Mammary epithelial cell (primary cell): Measurements from ENCODE around the gene MFSD1.

Source experiments
- EZH2 ChIP-seq: IDR thresholded peaks from 2 replicates; pipeline ENCODE4 v1.6.1; 2012; ENCODE audit warnings: low read length, inconsistent platforms, borderline replicate concordance
- TF ChIP-seq, protein P1 (sequence below), 2 donors: IDR thresholded peaks in 1 of 2; conservative IDR thresholded peaks in 1 of 2; 2 replicates each; pipeline ENCODE4 v1.5.1; 2011 to 2012; ENCODE audit warnings: inconsistent platforms in 2 of 2, low read length in 2 of 2, mild to moderate bottlenecking in 2 of 2, control low read depth in 1 of 2, low read depth in 1 of 2; ENCODE audit not compliant: insufficient read depth in 1 of 2; ENCODE audit errors: extremely low read depth in 1 of 2

DNA sequence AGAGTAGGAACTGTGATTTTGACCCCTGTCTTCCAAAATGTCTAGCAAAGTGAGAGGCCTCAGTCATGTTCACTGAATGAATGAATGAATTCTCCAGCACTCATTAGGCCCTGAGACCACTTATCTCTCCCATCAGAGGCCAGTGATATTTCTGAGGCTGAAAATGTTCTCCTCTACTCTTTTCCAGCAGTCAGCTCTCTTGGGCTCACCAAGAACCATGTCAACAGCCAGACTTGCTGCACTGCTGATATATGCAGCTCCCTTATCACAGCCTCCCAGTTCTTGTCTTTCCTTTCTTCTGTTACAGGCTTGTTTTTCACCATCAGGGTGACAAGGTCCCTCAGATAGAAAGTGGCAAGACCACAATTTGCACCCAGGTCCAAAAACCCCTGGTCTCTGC lies 28.7 kb upstream of the MFSD1 start:
- TF ChIP-seq, protein P1, sequence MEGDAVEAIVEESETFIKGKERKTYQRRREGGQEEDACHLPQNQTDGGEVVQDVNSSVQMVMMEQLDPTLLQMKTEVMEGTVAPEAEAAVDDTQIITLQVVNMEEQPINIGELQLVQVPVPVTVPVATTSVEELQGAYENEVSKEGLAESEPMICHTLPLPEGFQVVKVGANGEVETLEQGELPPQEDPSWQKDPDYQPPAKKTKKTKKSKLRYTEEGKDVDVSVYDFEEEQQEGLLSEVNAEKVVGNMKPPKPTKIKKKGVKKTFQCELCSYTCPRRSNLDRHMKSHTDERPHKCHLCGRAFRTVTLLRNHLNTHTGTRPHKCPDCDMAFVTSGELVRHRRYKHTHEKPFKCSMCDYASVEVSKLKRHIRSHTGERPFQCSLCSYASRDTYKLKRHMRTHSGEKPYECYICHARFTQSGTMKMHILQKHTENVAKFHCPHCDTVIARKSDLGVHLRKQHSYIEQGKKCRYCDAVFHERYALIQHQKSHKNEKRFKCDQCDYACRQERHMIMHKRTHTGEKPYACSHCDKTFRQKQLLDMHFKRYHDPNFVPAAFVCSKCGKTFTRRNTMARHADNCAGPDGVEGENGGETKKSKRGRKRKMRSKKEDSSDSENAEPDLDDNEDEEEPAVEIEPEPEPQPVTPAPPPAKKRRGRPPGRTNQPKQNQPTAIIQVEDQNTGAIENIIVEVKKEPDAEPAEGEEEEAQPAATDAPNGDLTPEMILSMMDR (conservative IDR thresholded peaks at IDR 0.05 in 1 of 2, IDR thresholded peaks at IDR 0.05 in 1 of 2; ENCODE audit: extremely low read depth in 1 of 2, insufficient read depth in 1 of 2, low read depth in 1 of 2, low read length in 2 of 2): no peak
- TF ChIP-seq EZH2: no peak
